Measurements from ENCODE around the gene PBXIP1. TPM values are rescaled to one million over a fixed set of nuclear protein-coding genes. Genes with fewer than 3 reads are reported as not detected.

PBXIP1 gene
- total and polyA plus RNA-seq, 2 of the 13 experiments (the other 11 are each of a cell fraction or from before 2014, with no cell fraction given): 16.3 to 31.9 TPM

GRCh38 chr1:154961207-154962155, 5.6 kb upstream of the PBXIP1 start, which contains the start of gene PYGO2 (continued):
- TF ChIP-seq, protein P1, sequence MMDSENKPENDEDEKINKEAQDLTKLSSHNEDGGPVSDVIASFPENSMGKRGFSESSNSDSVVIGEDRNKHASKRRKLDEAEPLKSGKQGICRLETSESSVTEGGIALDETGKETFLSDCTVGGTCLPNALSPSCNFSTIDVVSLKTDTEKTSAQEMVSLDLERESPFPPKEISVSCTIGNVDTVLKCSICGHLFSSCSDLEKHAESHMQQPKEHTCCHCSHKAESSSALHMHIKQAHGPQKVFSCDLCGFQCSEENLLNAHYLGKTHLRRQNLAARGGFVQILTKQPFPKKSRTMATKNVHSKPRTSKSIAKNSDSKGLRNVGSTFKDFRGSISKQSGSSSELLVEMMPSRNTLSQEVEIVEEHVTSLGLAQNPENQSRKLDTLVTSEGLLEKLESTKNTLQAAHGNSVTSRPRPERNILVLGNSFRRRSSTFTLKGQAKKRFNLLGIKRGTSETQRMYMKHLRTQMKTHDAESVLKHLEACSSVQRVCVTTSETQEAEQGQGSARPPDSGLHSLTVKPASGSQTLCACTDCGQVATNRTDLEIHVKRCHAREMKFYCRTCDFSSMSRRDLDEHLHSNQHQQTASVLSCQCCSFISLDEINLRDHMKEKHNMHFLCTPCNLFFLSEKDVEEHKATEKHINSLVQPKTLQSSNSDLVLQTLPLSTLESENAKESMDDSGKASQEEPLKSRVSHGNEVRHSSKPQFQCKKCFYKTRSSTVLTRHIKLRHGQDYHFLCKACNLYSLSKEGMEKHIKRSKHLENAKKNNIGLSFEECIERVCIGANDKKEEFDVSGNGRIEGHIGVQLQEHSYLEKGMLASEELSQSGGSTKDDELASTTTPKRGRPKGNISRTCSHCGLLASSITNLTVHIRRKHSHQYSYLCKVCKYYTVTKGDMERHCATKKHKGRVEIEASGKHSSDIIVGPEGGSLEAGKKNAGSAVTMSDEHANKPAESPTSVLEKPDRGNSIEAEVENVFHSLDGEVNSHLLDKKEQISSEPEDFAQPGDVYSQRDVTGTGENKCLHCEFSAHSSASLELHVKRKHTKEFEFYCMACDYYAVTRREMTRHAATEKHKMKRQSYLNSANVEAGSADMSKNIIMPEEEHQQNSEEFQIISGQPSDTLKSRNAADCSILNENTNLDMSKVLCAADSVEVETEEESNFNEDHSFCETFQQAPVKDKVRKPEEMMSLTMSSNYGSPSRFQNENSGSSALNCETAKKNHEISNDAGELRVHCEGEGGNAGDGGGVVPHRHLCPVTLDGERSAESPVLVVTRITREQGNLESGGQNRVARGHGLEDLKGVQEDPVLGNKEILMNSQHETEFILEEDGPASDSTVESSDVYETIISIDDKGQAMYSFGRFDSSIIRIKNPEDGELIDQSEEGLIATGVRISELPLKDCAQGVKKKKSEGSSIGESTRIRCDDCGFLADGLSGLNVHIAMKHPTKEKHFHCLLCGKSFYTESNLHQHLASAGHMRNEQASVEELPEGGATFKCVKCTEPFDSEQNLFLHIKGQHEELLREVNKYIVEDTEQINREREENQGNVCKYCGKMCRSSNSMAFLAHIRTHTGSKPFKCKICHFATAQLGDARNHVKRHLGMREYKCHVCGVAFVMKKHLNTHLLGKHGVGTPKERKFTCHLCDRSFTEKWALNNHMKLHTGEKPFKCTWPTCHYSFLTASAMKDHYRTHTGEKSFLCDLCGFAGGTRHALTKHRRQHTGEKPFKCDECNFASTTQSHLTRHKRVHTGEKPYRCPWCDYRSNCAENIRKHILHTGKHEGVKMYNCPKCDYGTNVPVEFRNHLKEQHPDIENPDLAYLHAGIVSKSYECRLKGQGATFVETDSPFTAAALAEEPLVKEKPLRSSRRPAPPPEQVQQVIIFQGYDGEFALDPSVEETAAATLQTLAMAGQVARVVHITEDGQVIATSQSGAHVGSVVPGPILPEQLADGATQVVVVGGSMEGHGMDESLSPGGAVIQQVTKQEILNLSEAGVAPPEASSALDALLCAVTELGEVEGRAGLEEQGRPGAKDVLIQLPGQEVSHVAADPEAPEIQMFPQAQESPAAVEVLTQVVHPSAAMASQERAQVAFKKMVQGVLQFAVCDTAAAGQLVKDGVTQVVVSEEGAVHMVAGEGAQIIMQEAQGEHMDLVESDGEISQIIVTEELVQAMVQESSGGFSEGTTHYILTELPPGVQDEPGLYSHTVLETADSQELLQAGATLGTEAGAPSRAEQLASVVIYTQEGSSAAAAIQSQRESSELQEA (CRISPR knock-in tag; IDR thresholded peaks at IDR 0.05; ENCODE audit: not compliant biosample characterization): no peak
- TF ChIP-seq HMGA1 (CRISPR knock-in tag; conservative IDR thresholded peaks at IDR 0.05): no peak
- TF ChIP-seq ZNF597 (CRISPR knock-in tag; IDR thresholded peaks at IDR 0.05): no peak
- TF ChIP-seq MAFK (conservative IDR thresholded peaks at IDR 0.05 in 1 of 2, IDR thresholded peaks at IDR 0.05 in 1 of 2; ENCODE audit: low read length in 2 of 2): no peak
- TF ChIP-seq ZNF496 (CRISPR knock-in tag; IDR thresholded peaks at IDR 0.05; ENCODE audit: insufficient replicate concordance): no peak
- 0 out of 2 replicates have a peak, but pooled peaks have one; percentile 47 for TF ChIP-seq ZNF703 (CRISPR knock-in tag; IDR thresholded peaks at IDR 0.05; ENCODE audit: borderline replicate concordance)
- peak; percentile 59; the same call in 1 of the 2 replicates for TF ChIP-seq ZNF614 (CRISPR knock-in tag; IDR thresholded peaks at IDR 0.05; ENCODE audit: borderline replicate concordance)
